ENCODE results near the gene CHPF.
A peak's percentile ranks its signal among the peaks of the same experiment; 100 is the strongest.

CHPF gene

DNA sequence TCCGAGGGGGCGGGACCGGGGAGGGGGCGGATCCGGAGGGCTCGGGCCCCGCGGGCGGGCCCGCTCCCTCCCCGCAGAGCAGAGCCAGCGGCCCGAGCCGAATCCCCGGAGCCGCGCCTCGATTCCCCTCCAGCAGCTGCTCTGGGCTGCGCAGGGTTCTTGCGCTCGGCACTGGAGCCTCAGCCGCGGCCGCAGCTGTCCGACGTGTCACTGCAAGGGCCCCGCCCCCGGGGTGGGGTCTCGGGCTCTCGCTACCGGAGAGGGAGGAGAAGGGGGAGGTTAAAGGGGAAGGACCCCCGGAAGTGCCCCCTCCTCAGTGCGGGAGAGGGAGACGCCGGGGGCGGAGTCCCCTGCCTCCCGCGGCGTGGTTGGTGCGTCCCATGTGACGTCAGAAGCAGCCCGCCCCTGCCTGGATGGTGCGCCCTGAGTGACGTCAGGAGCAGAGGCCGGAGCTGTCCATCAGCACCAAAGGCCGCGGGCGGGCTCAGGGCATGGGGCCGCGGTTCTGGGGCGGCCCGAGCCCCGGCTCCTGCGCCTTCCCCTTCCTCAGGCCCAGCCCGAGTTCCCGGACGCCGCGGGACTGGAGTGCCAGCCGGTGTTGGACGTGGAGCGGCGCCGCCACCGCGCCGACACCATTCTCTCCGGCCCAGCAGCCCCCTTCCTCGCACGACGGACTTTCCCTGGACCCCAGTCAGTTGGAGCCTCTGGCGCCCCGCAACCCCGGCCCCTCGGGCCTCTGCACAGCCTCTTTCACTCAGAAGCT, at the start of gene CHPF, which contains the start of gene TMEM198:
Gene CHPF, minus strand, starts transcription at position 214 of the 763 bp plus-strand sequence. CDS start 271 bp downstream, outside the sequence.
Gene TMEM198, plus strand, starts transcription at position 433 of the 763 bp plus-strand sequence. CDS start 700 bp downstream, outside the sequence.
- peak; percentile 91 to 93 for DNase-seq (ENCODE audit: low read depth in 2 of 2)

DNA sequence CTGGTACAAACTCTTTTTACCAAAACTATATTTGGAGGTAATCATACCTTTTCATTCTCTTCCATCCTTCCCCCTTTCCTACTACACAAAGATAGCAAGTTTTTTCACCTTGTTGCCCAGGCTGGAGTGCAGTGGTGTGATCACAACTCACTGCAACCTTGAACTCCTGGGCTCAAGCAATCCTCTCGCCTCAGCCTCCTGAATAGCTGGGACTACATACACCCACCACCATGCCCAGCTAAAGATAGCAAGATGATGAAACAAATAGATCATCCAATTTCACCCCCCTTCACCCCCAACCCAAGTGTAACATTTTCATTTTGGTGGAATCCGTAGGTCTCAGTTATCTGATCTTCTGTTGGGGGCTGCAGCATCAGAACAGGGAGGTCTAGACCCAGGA, 49.5 kb upstream of the CHPF start:
- DNase-seq (ENCODE audit: low read depth in 2 of 2) = no peak

DNA sequence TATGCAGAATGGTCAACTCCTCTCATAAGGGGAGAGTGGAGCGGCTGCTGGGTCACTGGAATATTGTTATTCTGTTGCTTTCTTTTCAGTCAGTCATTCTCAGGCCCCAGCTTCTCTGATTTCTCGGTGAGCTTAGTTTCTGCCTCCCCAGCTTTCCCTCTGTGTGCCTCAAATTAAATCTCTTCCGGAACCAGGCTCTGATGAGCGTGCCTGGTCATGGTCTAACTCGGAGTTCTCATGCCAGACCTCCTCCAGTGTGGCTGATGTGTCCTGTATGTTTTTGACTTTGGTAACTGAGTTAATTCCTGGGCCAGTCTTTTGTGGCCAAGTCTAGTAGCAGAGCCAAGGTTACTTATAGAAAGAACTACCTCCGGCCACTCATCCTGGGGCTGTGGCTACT, 49.1 kb upstream of the CHPF start:
- DNase-seq (ENCODE audit: low read depth in 2 of 2) = no peak

GRCh38 chr2:219591091-219591490, 47.5 kb upstream of the CHPF start:
- DNase-seq (ENCODE audit: low read depth in 2 of 2) = no peak

- DNase-seq (ENCODE audit: low read depth in 2 of 2) = no peak
Measured at GRCh38 chr2:219581346-219581745, 37.7 kb upstream of the CHPF start.

DNA sequence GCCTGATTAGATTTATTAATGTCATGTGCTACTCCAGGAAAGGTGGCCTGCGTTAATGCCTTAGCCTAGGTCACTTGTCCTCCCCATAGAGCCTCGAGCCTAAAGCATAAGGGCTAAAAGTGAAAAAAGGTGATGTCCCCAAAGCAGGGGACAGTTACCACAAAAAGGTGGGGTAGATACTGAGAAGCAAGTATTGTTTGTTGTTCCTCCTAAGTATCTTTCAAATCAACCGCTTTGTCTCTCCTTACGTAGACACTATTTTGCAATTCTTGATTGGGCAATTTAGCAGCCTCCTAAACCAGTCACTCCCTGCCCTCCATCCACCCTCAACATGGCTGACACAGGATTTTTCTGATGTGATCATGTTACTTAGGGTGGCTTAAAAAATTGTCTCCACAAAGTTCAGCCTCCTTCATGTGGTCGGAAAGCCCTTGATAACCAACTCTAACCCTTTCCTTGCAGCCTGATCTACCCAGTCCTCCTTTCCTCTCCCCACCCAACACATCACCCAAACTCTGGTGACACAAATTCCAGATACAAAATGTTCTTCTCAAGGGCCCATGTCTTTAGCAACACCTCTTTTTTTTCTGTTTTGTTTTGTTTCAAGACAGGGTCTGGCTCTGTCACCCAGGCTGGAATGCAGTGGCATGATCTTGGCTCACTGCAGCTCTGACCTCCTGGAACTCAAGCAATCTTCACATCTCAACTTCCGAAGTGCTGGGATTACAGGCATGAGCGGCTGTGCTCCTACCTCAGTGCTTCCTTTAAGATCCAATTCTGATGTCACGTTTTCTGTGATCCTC, 35.4 kb upstream of the CHPF start:
- DNase-seq (ENCODE audit: low read depth in 2 of 2) = no peak

- DNase-seq (ENCODE audit: low read depth in 2 of 2) = no peak
Measured at GRCh38 chr2:219576505-219577388, 33.1 kb upstream of the CHPF start.

- no peak for DNase-seq (ENCODE audit: low read depth in 2 of 2)
Measured at GRCh38 chr2:219575566-219576504, 32.2 kb upstream of the CHPF start.

DNA sequence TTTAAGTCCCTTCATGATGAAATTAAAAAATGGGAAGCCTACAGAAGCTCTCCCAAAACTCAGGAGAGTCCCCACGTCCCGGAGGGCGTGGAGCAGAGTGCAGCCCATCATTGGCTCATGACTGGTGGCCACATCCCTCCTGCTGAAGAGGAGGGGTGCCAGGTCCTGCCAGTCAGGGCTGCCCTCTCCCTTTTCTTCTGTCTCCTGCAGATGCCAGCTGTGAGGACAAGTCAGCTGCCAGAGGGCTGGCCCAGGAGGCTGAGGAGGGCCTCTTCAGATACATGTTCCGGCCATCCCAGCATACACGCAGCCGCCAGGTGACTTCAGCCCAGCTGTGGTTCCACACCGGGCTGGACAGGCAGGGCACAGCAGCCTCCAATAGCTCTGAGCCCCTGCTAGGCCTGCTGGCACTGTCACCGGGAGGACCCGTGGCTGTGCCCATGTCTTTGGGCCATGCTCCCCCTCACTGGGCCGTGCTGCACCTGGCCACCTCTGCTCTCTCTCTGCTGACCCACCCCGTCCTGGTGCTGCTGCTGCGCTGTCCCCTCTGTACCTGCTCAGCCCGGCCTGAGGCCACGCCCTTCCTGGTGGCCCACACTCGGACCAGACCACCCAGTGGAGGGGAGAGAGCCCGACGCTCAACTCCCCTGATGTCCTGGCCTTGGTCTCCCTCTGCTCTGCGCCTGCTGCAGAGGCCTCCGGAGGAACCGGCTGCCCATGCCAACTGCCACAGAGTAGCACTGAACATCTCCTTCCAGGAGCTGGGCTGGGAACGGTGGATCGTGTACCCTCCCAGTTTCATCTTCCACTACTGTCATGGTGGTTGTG, 31.1 kb upstream of the CHPF start:
- no peak for DNase-seq (ENCODE audit: low read depth in 2 of 2)

GRCh38 chr2:219573166-219573565, 29.6 kb upstream of the CHPF start:
- DNase-seq (ENCODE audit: low read depth in 2 of 2) = no peak

GRCh38 chr2:219572237-219573001, 28.8 kb upstream of the CHPF start, which contains the start of gene INHA:
Gene INHA, plus strand, starts transcription at chr2:219572310. Its CDS starts 65 bp downstream, at chr2:219572375.
- DNase-seq (ENCODE audit: low read depth in 2 of 2) = no peak

GRCh38 chr2:219571311-219572236, 28.0 kb upstream of the CHPF start, which contains the start of gene OBSL1:
Gene OBSL1, minus strand, starts transcription at chr2:219571539. Its CDS starts 307 bp downstream, at chr2:219571232.
- DNase-seq (ENCODE audit: low read depth in 2 of 2) = no peak

DNA sequence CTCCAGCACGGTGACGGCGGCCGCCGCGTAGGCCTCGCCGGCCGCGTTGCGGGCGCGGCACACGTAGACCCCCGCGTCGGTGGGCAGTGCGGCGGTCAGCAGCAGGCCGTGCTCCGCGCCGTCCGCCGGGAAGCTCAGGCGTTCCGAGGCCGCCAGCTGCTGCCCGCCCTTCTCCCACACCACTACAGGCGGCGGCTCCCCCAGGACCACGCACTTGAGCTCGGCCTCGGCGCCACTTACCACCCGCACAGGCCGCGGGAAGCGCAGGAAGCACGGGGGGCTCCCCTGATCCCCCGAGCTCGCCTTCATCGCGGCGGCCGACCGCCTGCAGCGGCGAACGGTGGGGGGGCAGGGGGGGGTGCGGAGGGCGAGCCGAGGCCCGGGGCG, 27.3 kb upstream of the CHPF start:
- no peak for DNase-seq (ENCODE audit: low read depth in 2 of 2)

DNA sequence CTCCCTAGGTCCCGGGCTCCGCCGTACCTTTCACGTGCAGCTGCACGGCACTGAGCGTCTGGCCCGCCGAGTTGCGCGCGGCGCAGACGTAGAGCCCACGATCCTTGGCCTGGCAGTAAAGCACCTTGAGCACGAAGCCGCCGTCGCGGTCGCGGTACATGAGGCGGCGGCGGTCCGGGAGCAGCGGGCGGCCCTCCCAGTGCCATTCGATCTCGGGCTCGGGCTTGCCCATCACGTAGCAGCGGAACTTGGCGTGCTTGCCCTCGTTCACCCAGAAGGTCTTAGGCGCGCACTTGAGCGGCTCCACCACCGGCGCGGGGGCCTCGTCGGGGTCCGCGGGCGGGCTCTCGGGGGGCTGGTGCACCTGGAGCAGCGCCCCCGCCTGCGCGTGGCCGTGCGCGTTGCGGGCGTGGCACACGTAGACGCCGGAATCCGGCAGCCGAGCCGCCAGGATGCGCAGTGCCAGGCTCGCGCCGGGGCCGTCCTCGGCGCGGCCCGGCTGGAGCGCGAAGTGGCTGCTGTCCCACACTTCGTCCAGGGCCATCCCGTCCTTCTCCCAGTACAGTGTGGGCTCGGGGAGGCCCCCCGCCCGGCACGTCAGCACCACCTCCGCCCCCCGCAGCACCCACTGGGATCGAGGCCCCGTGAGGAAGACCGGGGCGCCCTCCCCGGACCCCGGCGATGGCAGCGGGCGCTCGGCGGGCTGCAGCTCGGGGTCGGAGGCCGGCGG, 26.8 kb upstream of the CHPF start:
- DNase-seq (ENCODE audit: low read depth in 2 of 2) = no peak

GRCh38 chr2:219569635-219570034, 26.0 kb upstream of the CHPF start:
- no peak for DNase-seq (ENCODE audit: low read depth in 2 of 2)

DNA sequence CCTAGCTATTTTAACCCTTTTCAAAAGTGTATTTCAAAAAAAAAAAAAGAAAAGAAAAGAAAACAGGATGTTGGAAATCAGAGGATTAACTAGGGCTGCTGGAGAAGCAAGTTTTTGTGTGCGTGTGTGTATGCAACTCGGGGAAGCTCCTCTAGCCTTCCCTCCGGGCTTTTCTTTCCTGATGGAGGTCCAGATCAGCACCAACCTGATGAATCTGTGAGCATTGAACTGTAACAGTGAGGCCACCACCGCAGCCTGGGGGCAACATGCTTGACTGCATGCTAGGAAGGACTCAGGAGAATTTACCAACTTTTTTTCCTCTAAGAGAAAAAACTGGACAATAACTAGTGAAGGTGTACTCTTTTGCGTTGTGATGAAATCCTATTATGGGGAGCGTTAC, 25.4 kb upstream of the CHPF start:
- no peak for DNase-seq (ENCODE audit: low read depth in 2 of 2)

- DNase-seq (ENCODE audit: low read depth in 2 of 2) = no peak
Measured at GRCh38 chr2:219567791-219568361, 24.3 kb upstream of the CHPF start.

All from stimulated activated CD8-positive, alpha-beta memory T cell treated with anti-CD3 and anti-CD28 coated beads, Interleukin-15, amount 100 ng/mL, for 48 hours (primary cell).